Measurements from ENCODE around the gene BCAS3.

GRCh38 chr17:61188081-61188480 lies 510.4 kb downstream of the BCAS3 start:
- TF ChIP-seq POLR2A (IDR thresholded peaks at IDR 0.05; ENCODE audit: low read length) = no peak
- no peak for TF ChIP-seq GATA1 (IDR thresholded peaks at IDR 0.05; ENCODE audit: low read depth, low read length)

Data from erythroblast (primary cell).